ENCODE results near the gene FLAD1.

DNA sequence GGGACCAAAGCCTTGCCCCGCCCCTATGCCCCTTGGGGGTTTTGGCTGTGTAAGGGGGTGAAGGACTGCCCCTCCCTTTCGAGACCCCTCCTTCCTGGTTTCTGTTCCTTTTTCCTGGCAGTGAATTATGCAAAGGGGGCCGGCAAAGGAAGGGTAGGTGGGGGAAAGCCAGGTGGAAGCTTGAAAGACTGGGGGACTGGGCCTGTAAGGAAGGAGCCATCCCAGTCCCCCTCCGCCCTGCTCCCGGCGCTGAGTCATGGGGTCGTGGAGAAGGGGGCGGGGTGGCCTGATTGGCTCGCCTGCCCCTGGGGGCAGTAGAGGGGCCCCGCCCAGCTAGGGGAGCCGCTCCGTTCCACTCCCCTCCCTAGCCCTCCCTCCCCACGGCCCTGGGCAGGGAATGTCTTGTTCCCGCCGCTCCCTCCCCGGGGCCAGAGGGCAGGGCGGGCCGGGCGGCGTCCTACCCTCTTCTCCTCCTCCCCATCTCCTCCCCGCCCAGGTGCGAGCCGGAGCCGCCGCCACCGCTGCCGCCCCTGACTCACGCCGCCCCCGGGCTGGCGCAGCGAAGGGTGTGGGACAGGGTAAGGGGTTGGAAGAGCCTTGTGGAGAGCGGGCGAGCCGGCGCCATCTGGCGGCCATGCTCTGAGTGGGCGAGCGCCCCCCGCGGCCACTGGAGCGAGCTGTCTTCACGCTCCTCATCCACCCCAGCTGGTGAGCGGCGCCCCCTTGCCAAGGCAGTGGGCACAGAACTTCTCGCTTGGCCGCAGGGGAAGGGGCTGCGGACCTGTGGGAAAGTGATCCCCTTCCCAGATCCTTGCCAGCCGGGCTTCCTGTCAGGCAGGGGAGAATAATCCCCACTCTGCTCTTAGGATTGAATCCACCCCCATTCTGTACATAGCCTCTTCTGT is 34.1 kb downstream of the FLAD1 start:
- TF ChIP-seq CTCF (IDR thresholded peaks at IDR 0.05) (peak; percentile 98 to 100 (median 99)), POLR2A (IDR thresholded peaks at IDR 0.05) (peak in 1 of 2 donors; percentile 70)

Measured in uterus (tissue), 2 donors.